GM10266 (cell line): Measurements from ENCODE around the gene MOB3B.

ENCODE experiments used
- DNase-seq: peaks from one replicate; pipeline ENCODE4 v3.0.0; 2012; ENCODE audit errors: extremely low spot score
- CTCF ChIP-seq: IDR thresholded peaks from 2 replicates; pipeline ENCODE4 v1.5.1; 2012; ENCODE audit warnings: mild to moderate bottlenecking, low read depth; ENCODE audit not compliant: control insufficient read depth, insufficient read depth; ENCODE audit errors: missing control alignments

MOB3B gene

DNA sequence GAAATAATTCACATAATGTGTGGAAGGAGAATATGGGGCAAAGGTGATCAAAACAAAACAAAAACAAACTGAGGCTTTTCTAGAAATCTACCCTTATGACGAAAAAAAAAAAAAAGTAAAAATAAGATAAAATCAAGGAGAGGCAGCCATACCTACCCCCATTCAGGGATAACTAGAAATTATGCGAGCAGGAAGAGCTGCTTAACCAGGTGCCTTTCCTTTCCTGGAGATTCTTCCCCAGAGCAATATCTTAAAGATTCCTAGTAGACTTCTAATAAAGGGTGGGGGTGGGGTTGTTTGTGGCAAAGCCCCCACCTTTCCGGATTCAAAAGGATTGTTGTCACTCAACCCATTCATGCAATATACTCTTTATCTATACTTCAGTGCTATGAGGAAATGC is 117.5 kb downstream of the MOB3B start:
- no peak for TF ChIP-seq CTCF
- DNase-seq, result no peak

DNA sequence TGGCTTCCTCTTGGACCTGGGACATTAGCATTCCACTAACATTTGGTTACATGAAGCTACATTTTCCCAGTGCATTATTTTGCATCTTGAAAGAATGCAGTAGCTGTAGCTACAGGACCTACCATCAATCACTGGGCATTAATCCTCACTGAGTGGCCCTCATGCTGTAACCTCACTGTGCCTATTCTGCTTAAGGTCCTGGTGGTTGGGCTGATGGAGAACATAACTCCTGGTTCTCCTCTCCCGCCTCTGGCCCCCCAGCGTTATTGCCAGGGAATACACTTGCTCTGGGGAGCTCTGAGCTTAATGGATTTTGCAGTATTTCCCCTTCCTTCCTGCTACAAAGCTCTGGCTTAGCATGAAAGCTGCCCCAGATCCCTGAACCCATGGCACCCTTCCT is 121.1 kb downstream of the MOB3B start:
- DNase-seq, result no peak
- TF ChIP-seq CTCF, result no peak

- DNase-seq, result no peak
Observed at GRCh38 chr9:27408001-27408400, 121.6 kb downstream of the MOB3B start.

DNA sequence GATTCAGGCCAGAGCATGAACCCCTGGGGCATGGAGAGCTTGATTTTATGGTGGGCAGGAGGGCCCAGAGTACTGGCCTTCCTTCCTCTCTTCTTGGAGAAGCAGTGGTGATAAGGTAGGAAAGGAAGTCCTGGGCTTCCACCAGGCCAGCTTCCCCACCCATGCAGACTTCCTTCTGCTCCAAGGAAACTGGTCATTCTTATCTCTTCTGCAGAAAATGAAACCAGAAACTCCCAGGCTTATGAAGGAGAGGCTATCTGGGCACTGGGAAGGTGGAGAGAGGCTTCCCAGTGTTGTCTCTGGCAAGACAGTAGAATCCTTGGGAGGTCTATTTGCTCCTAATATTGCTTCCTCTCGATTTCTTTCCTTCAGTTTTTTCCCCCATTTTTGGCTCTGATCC is 122.1 kb downstream of the MOB3B start:
- no peak for DNase-seq
- TF ChIP-seq CTCF, result no peak

More at GRCh38 chr9:27408001-27408400, 121.6 kb downstream of the MOB3B start:
- TF ChIP-seq CTCF, result no peak

GRCh38 chr9:27404661-27405060 is 125.0 kb downstream of the MOB3B start:
- no peak for TF ChIP-seq CTCF
- DNase-seq, result no peak

- TF ChIP-seq CTCF, result no peak
- no peak for DNase-seq
Observed at GRCh38 chr9:27402626-27403025, 127.0 kb downstream of the MOB3B start.

GRCh38 chr9:27400334-27400880 is 129.2 kb downstream of the MOB3B start:
- no peak for TF ChIP-seq CTCF
- DNase-seq, result no peak
